BJ (cell line): ENCODE results near the gene DNAJA3. TPM values are rescaled to one million over a fixed set of nuclear protein-coding genes. Genes with fewer than 3 reads are reported as not detected.

Experiments
- CTCF ChIA-PET: fragments of 350-600 bp; formaldehyde crosslinking; extraction: SDS; loops from one replicate; lab custom pipeline; 2021; ENCODE audit warnings: antibody characterized with exemption, inconsistent platforms; lab: Yijun Ruan, JAX
- POLR2A ChIA-PET: fragments of 300-600 bp; sonication (Branson Sonifier 250); formaldehyde crosslinking; extraction: SDS; loops from one replicate; lab custom pipeline; 2021; ENCODE audit warnings: antibody characterized with exemption; lab: Charles Lee
- DNase-seq: peaks from one replicate; pipeline ENCODE4 v3.0.0-alpha.2; 2011; ENCODE audit warnings: low read depth
- H3K27me3 ChIP-seq: 2 replicates; pipeline ENCODE4 v1.6.0; 2011; ENCODE audit warnings: low read length; ENCODE audit not compliant: control insufficient read depth, insufficient read depth
- H3K36me3 ChIP-seq: 2 replicates; pipeline ENCODE4 v1.5.1; 2011; ENCODE audit warnings: low read length; ENCODE audit not compliant: control insufficient read depth, insufficient read depth
- H3K4me3 ChIP-seq: 2 replicates; pipeline ENCODE4 v1.5.1; 2011; ENCODE audit warnings: low read depth, mild to moderate bottlenecking, control low read depth, low read length
- CTCF ChIP-seq: IDR thresholded peaks from 2 replicates; pipeline ENCODE4 v1.5.1; 2011; ENCODE audit warnings: low read depth, mild to moderate bottlenecking, control low read depth, inconsistent platforms, low read length, moderate library complexity; ENCODE audit not compliant: insufficient read depth
- polyA plus RNA-seq: library from polyadenylated mRNA; depleted of rRNA; stranded (reverse); fragments of >200 nt; gene quantifications from 2 replicates; pipeline ENCODE4 v1.2.3, GENCODE V29; 2011

Gene DNAJA3
- polyA plus RNA-seq, 1 experiment = 48.8 TPM

GRCh38 chr16:4401094-4401501 lies 24.6 kb upstream of the DNAJA3 start:
- TF ChIP-seq CTCF = no peak
- no peak for DNase-seq
- no peaks in the 10 kb centered on the region for H3K27me3 ChIP-seq
- peaks cover 18% of the 10 kb centered on the region for H3K36me3 ChIP-seq
- H3K4me3 ChIP-seq = no peak overlapping the region
- ChIA-PET CTCF (interaction anchor here (0.7 to 12.3 kb wide), 6 partner anchors 10 to 201 kb away, joined by 4 to 205 read pairs (median 78); partner anchors contain the start of gene PAM16), POLR2A (no interaction called here)

GRCh38 chr16:4401510-4401909 lies 24.2 kb upstream of the DNAJA3 start:
- POLR2A ChIA-PET = no interaction called here
- no peak for TF ChIP-seq CTCF
- H3K36me3 ChIP-seq = peaks cover 20% of the 10 kb centered on the region
- no peak for DNase-seq
- CTCF ChIA-PET = interaction anchor here (0.6 to 12.3 kb wide), 18 partner anchors 11 to 430 kb away, joined by 3 to 205 read pairs (median 16); partner anchors contain the start of genes CORO7, PAM16, TFAP4 and VASN
- no peak overlapping the region for H3K4me3 ChIP-seq
- no peaks in the 10 kb centered on the region for H3K27me3 ChIP-seq

GRCh38 chr16:4402439-4403132 lies 23.1 kb upstream of the DNAJA3 start:
- Histone ChIP-seq H3K27me3 (no peaks in the 10 kb centered on the region), H3K4me3 (no peak overlapping the region), H3K36me3 (peaks cover 23% of the 10 kb centered on the region)
- peak; percentile 88 for TF ChIP-seq CTCF
- no peak for DNase-seq
- ChIA-PET POLR2A (no interaction called here), CTCF (interaction anchor here (0.6 to 12.3 kb wide), 47 partner anchors 10 to 881 kb away, joined by 3 to 205 read pairs (median 6); partner anchors contain the start of genes ANKS3, CORO7, DNAAF8 and PAM16)

GRCh38 chr16:4403133-4403949 lies 22.3 kb upstream of the DNAJA3 start:
- Histone ChIP-seq H3K36me3 (peaks cover 23% of the 10 kb centered on the region), H3K4me3 (no peak overlapping the region), H3K27me3 (no peaks in the 10 kb centered on the region)
- ChIA-PET CTCF (interaction anchor here (0.6 to 12.3 kb wide), 44 partner anchors 9 to 882 kb away, joined by 3 to 205 read pairs (median 7); partner anchors contain the start of genes ANKS3, CORO7, DNAAF8 and PAM16), POLR2A (no interaction called here)
- DNase-seq = no peak
- no peak for TF ChIP-seq CTCF
